Activated CD8-positive, alpha-beta memory T cell treated with anti-CD3 and anti-CD28 coated beads for 1 hour (primary cell): ENCODE results near the gene HOXB2.

Experiments used
- DNase-seq, 2 donors: peaks; one replicate each; pipeline ENCODE4 v3.0.0-alpha.2; 2020; ENCODE audit warnings: low read depth in 1 of 2; ENCODE audit errors: extremely low read depth in 1 of 2

Gene HOXB2

GRCh38 chr17:48494335-48494734 is 50.6 kb downstream of the HOXB2 start:
- DNase-seq: no peak
